IMR-90 (cell line): ENCODE measurements around the gene LIMS2. TPM values are rescaled to one million over a fixed set of nuclear protein-coding genes. Genes with fewer than 3 reads are reported as not detected.

Experiments
- ATAC-seq: fragments of 200-7000 bp; cut with Tn5 transposase; 2 replicates; pipeline ENCODE4 v1.9.1; 2020; ENCODE audit warnings: low read depth, mild to moderate bottlenecking, moderate library complexity
- BruUV-seq: library from RNA; stranded (reverse); fragments of 400-500 nt; replicated peaks from 2 replicates; lab custom pipeline; 2021; lab: Mats Ljungman, UMichigan
- CTCF ChIA-PET: fragments of 300-600 bp; formaldehyde crosslinking; extraction: SDS; loops from one replicate; lab custom pipeline; 2021; ENCODE audit warnings: antibody characterized with exemption; lab: Yijun Ruan, JAX
- POLR2A ChIA-PET: fragments of 300-600 bp; sonication (Branson Sonifier 250); formaldehyde crosslinking; loops from one replicate; lab custom pipeline; 2022; ENCODE audit warnings: antibody characterized with exemption; ENCODE audit not compliant: unreplicated experiment; lab: Charles Lee
- DNase-seq: peaks from one replicate; pipeline ENCODE4 v3.0.0; 2013
- H2AFZ ChIP-seq: replicated peaks from 2 replicates; pipeline ENCODE3; 2013; ENCODE audit warnings: low read length, mild to moderate bottlenecking; ENCODE audit not compliant: poor library complexity
- H2AK5ac ChIP-seq: 2 replicates; pipeline ENCODE4 v1.6.1; 2013; ENCODE audit warnings: low read depth, low read length, inconsistent platforms
- H2AK9ac ChIP-seq: replicated peaks from 2 replicates; pipeline ENCODE3; 2013; ENCODE audit warnings: mild to moderate bottlenecking, low read depth, low read length, moderate library complexity; ENCODE audit not compliant: poor library complexity
- H2BK120ac ChIP-seq: 2 replicates; pipeline ENCODE4 v1.6.1; 2013; ENCODE audit warnings: low read depth, low read length, inconsistent platforms
- H2BK15ac ChIP-seq: 3 replicates; pipeline ENCODE4 v1.6.1; 2013; ENCODE audit warnings: low read depth, low read length, inconsistent platforms
- H2BK20ac ChIP-seq: 2 replicates; pipeline ENCODE4 v1.6.1; 2013; ENCODE audit warnings: low read depth, mild to moderate bottlenecking, inconsistent platforms, low read length, moderate library complexity
- H2BK5ac ChIP-seq: 2 replicates; pipeline ENCODE4 v1.6.1; 2013; ENCODE audit warnings: mild to moderate bottlenecking, low read depth, low read length, inconsistent platforms; ENCODE audit not compliant: poor library complexity, severe bottlenecking
- H3K14ac ChIP-seq: replicated peaks from 2 replicates; pipeline ENCODE4 v1.6.1; 2013; ENCODE audit warnings: low read depth, low read length, inconsistent platforms
- H3K18ac ChIP-seq: 2 replicates; pipeline ENCODE4 v1.6.1; 2013; ENCODE audit warnings: low read depth, low read length, control low read depth
- H3K23ac ChIP-seq: 2 replicates; pipeline ENCODE4 v1.6.1; 2013; ENCODE audit warnings: low read depth, low read length, inconsistent platforms
- H3K27ac ChIP-seq: 2 replicates; pipeline ENCODE4 v1.5.1; 2013; ENCODE audit warnings: mild to moderate bottlenecking, control low read depth, low read length; ENCODE audit not compliant: insufficient read depth
- H3K27me3 ChIP-seq: 2 replicates; pipeline ENCODE4 v1.6.1; 2013; ENCODE audit warnings: low read length; ENCODE audit not compliant: control insufficient read depth, insufficient read depth
- H3K36me3 ChIP-seq: 2 replicates; pipeline ENCODE4 v1.6.1; 2013; ENCODE audit warnings: low read length, mixed read lengths; ENCODE audit not compliant: control insufficient read depth, insufficient read depth
- H3K4ac ChIP-seq: 2 replicates; pipeline ENCODE4 v1.6.1; 2013; ENCODE audit warnings: low read depth, low read length, inconsistent platforms
- H3K4me1 ChIP-seq: 2 replicates; pipeline ENCODE4 v1.6.1; 2013; ENCODE audit warnings: low read length, mixed read lengths; ENCODE audit not compliant: control insufficient read depth, insufficient read depth
- H3K4me2 ChIP-seq: 2 replicates; pipeline ENCODE4 v1.6.1; 2013; ENCODE audit warnings: low read depth, mild to moderate bottlenecking, control low read depth, low read length, moderate library complexity
- H3K4me3 ChIP-seq: 2 replicates; pipeline ENCODE4 v1.5.1; 2013; ENCODE audit warnings: low read depth, mild to moderate bottlenecking, control low read depth, low read length, moderate library complexity; ENCODE audit not compliant: insufficient read depth
- H3K56ac ChIP-seq: 2 replicates; pipeline ENCODE4 v1.6.1; 2013; ENCODE audit warnings: low read length, inconsistent platforms; ENCODE audit not compliant: insufficient read depth; ENCODE audit errors: extremely low read depth
- H3K79me1 ChIP-seq, 2 experiments: 2 replicates each; pipeline ENCODE4 v1.6.1; 2013; ENCODE audit warnings: low read length in 2 of 2, inconsistent platforms in 1 of 2, low read depth in 1 of 2
- H3K9ac ChIP-seq: 2 replicates; pipeline ENCODE4 v1.6.1; 2013; ENCODE audit warnings: low read depth, low read length, control low read depth
- H3K9me1 ChIP-seq: 2 replicates; pipeline ENCODE4 v1.6.1; 2013; ENCODE audit warnings: low read length, inconsistent platforms; ENCODE audit not compliant: insufficient read depth
- H3K9me3 ChIP-seq: 2 replicates; pipeline ENCODE4 v1.6.1; 2013; ENCODE audit warnings: low read length; ENCODE audit not compliant: control insufficient read depth, insufficient read depth
- H4K20me1 ChIP-seq: 2 replicates; pipeline ENCODE4 v1.6.1; 2013; ENCODE audit warnings: low read length, inconsistent platforms; ENCODE audit not compliant: insufficient read depth
- H4K5ac ChIP-seq: 2 replicates; pipeline ENCODE4 v1.6.1; 2013; ENCODE audit warnings: mild to moderate bottlenecking, low read depth, low read length, control low read depth
- H4K8ac ChIP-seq, 2 experiments: 2 replicates each; pipeline ENCODE4 v1.6.1; 2013; ENCODE audit warnings: low read depth in 2 of 2, low read length in 2 of 2, control low read depth in 1 of 2, inconsistent platforms in 1 of 2
- H4K91ac ChIP-seq: 2 replicates; pipeline ENCODE4 v1.6.1; 2013; ENCODE audit warnings: low read depth, low read length, inconsistent platforms; ENCODE audit not compliant: insufficient read depth
- BHLHE40 ChIP-seq: fragments of 150-350 bp; IDR thresholded peaks from 2 replicates; pipeline ENCODE4 v1.6.1; 2016; ENCODE audit warnings: mild to moderate bottlenecking, low read depth, low read length
- FOS ChIP-seq: fragments of 150-350 bp; IDR thresholded peaks from 2 replicates; pipeline ENCODE4 v1.6.1; 2016; ENCODE audit warnings: low read depth, low read length
- MAZ ChIP-seq: IDR thresholded peaks from 2 replicates; pipeline ENCODE4 v1.6.1; 2012; ENCODE audit warnings: low read depth, mild to moderate bottlenecking, low read length, improper control_type of control experiment, moderate library complexity, borderline replicate concordance
- NFE2L2 ChIP-seq: fragments of 150-350 bp; IDR thresholded peaks from 2 replicates; pipeline ENCODE4 v1.6.1; 2016; ENCODE audit warnings: low read depth, mild to moderate bottlenecking, low read length
- POLR2A ChIP-seq: IDR thresholded peaks from 2 replicates; pipeline ENCODE4 v1.6.1; 2012; ENCODE audit warnings: mild to moderate bottlenecking, low read depth, low read length
- RAD21 ChIP-seq: IDR thresholded peaks from 2 replicates; pipeline ENCODE4 v1.6.1; 2012; ENCODE audit warnings: low read length, improper control_type of control experiment
- RCOR1 ChIP-seq: IDR thresholded peaks from 2 replicates; pipeline ENCODE4 v1.6.1; 2012; ENCODE audit warnings: mild to moderate bottlenecking, low read length, improper control_type of control experiment; ENCODE audit not compliant: insufficient replicate concordance
- SMC3 ChIP-seq: fragments of 150-350 bp; IDR thresholded peaks from 2 replicates; pipeline ENCODE4 v1.6.1; 2016; ENCODE audit warnings: low read depth, mild to moderate bottlenecking, antibody characterized with exemption, low read length, moderate library complexity
- WGBS, 2 experiments: methylation state at CpG; one replicate each; pipeline versions ENCODE4 v1.1.5 to v1.1.7; 2013; ENCODE audit warnings: missing lambda C conversion rate in 2 of 2; ENCODE audit not compliant: insufficient read length in 1 of 2; ENCODE audit errors: extremely low coverage in 2 of 2; 5-methylcytosine and 5-hydroxymethylcytosine counted together
- dilution Hi-C: fragments of 300-500 bp; cut with HindIII; formaldehyde crosslinking; loops from one replicate; pipeline ENCODE4 v1.14.3; 2018; ENCODE audit warnings: low sequenced_read_pairs; ENCODE audit not compliant: unreplicated experiment
- in situ Hi-C: fragments of 300-500 bp; cut with MboI; formaldehyde crosslinking; loops from 3 replicates; pipeline ENCODE4 v1.14.3; 2019; ENCODE audit warnings: low sequenced_read_pairs, inconsistent platforms, mixed read lengths
- intact Hi-C: fragments of 100-400 bp; cut with micrococcal nuclease; formaldehyde crosslinking; loops from 2 replicates; pipeline ENCODE4 v1.10.0; 2022
- polyA plus RNA-seq, 3 experiments: library from polyadenylated mRNA; depleted of rRNA; stranded (reverse); fragments of >200 nt; gene quantifications; 2 replicates each; pipeline ENCODE4 v1.2.3, GENCODE V29; 2012; ENCODE audit warnings: low replicate concordance in 1 of 3
- total RNA-seq: library from RNA; depleted of rRNA; stranded (reverse); fragments of >200 nt; gene quantifications from 2 replicates; pipeline ENCODE4 v1.2.3, GENCODE V29; 2012
- TF ChIP-seq, protein P1 (sequence below): fragments of 150-350 bp; IDR thresholded peaks from 2 replicates; pipeline ENCODE4 v1.6.1; 2016; ENCODE audit warnings: low read depth, mild to moderate bottlenecking, low read length, moderate library complexity, borderline replicate concordance
- TF ChIP-seq, protein P2 (sequence below): conservative IDR thresholded peaks from 2 replicates; pipeline ENCODE4 v1.5.1; 2012; ENCODE audit warnings: mild to moderate bottlenecking, low read depth, low read length, improper control_type of control experiment
- TF ChIP-seq, protein P3 (sequence below): fragments of 150-350 bp; IDR thresholded peaks from 2 replicates; pipeline ENCODE4 v1.6.1; 2017; ENCODE audit warnings: mild to moderate bottlenecking, antibody characterized with exemption, low read length, low read depth

Gene LIMS2
- total and polyA plus RNA-seq, 2 of the 4 experiments (the other 2 are of a cell fraction), result 1.3 to 18.8 TPM

DNA sequence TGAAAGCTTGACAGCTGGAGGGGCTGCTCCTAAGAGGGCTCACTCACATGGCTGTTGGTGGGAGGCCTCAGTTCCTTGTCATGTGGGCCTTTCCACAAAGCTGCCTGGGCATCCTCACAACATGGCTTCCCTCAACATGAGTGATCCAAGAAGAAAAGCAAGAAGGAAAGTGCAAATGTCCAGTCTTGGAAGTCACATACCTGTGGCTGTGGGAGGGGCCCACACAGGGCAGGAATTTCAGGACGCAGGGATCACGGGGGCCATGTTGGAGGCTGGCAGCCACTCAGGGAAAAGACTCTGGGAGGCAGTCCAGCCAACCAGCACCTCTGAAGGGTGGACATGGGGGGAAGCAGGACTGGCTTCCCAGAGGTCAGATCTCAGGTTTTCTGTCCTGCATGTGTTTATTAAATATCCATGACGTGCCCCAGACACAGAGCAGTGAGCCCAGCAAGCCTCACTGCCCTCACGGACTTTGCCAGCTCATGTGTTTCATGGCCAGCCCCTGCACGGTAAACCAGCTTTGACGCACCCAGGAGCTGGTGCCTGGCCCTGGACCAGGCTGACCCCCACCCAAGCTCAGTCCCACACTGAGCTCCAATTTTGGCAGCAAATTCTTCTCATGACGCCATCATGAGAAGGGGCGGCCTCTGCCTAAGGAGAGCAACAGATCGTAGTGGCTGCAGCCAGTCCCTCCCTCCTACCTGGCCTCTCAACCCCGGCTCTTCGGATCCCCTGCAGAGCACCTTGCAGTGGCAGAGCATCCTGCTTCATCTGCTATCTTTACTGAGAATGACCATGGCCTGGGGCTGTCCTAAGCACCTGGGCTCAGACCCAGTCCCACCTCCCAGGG, 64.0 kb downstream of the LIMS2 start:
- ATAC-seq, result no peak
- no peak overlapping the region for H2BK5ac ChIP-seq
- POLR2A ChIA-PET, result no interaction called here

More for the DNA sequence above, 64.0 kb downstream of the LIMS2 start:
- H2BK15ac ChIP-seq, result no peak overlapping the region
- H3K9me1 ChIP-seq, result no peaks in the 10 kb centered on the region; the same call in 1 of the 2 replicates
- H3K4me1 ChIP-seq, result no peaks in the 10 kb centered on the region
- intact Hi-C loops (no loop called here), in situ Hi-C loops (no loop called here), dilution Hi-C loops (no loop called here)
- CTCF ChIA-PET, result interaction anchor here (0.7 kb wide), 1 partner anchor 18 kb away, joined by 3 read pairs; no protein-coding TSS in a partner anchor
- H2AK9ac ChIP-seq, result no peak overlapping the region
- no peak overlapping the region for H3K4me2 ChIP-seq
- H3K4me3 ChIP-seq, result no peak overlapping the region
- H3K27me3 ChIP-seq, result peaks cover 20% of the 10 kb centered on the region
- peak overlapping the region; percentile 45 for H2AFZ ChIP-seq
- TF ChIP-seq, protein P1, sequence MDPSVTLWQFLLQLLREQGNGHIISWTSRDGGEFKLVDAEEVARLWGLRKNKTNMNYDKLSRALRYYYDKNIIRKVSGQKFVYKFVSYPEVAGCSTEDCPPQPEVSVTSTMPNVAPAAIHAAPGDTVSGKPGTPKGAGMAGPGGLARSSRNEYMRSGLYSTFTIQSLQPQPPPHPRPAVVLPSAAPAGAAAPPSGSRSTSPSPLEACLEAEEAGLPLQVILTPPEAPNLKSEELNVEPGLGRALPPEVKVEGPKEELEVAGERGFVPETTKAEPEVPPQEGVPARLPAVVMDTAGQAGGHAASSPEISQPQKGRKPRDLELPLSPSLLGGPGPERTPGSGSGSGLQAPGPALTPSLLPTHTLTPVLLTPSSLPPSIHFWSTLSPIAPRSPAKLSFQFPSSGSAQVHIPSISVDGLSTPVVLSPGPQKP, result no peak
- TF ChIP-seq, protein P2, sequence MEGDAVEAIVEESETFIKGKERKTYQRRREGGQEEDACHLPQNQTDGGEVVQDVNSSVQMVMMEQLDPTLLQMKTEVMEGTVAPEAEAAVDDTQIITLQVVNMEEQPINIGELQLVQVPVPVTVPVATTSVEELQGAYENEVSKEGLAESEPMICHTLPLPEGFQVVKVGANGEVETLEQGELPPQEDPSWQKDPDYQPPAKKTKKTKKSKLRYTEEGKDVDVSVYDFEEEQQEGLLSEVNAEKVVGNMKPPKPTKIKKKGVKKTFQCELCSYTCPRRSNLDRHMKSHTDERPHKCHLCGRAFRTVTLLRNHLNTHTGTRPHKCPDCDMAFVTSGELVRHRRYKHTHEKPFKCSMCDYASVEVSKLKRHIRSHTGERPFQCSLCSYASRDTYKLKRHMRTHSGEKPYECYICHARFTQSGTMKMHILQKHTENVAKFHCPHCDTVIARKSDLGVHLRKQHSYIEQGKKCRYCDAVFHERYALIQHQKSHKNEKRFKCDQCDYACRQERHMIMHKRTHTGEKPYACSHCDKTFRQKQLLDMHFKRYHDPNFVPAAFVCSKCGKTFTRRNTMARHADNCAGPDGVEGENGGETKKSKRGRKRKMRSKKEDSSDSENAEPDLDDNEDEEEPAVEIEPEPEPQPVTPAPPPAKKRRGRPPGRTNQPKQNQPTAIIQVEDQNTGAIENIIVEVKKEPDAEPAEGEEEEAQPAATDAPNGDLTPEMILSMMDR, result no peak
- TF ChIP-seq BHLHE40 (no peak), NFE2L2 (no peak), RAD21 (no peak), MAZ (no peak), RCOR1 (no peak), FOS (no peak), POLR2A (no peak), SMC3 (no peak)
- TF ChIP-seq, protein P3, sequence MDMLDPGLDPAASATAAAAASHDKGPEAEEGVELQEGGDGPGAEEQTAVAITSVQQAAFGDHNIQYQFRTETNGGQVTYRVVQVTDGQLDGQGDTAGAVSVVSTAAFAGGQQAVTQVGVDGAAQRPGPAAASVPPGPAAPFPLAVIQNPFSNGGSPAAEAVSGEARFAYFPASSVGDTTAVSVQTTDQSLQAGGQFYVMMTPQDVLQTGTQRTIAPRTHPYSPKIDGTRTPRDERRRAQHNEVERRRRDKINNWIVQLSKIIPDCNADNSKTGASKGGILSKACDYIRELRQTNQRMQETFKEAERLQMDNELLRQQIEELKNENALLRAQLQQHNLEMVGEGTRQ, result no peak
- H2AK5ac ChIP-seq, result no peak overlapping the region
- H4K8ac ChIP-seq, result no peak overlapping the region
- H2BK20ac ChIP-seq, result no peak overlapping the region
- no peak overlapping the region for H3K56ac ChIP-seq
- H3K14ac ChIP-seq, result no peak overlapping the region
- H3K9me3 ChIP-seq, result peaks cover 21% of the 10 kb centered on the region
- BruUV-seq, result no TSS peak
- H3K18ac ChIP-seq, result no peak overlapping the region
- DNase-seq, result no peak
- H3K36me3 ChIP-seq, result no peaks in the 10 kb centered on the region
- no peak overlapping the region for H3K27ac ChIP-seq
- H3K4ac ChIP-seq, result no peak overlapping the region
- no peak overlapping the region for H3K23ac ChIP-seq
- no peaks in the 10 kb centered on the region for H3K79me1 ChIP-seq
- 69% methylated on average over 3 of the region's 11 CpGs; no CpG with 5 or more reads in 1 of the 2 experiments for WGBS, 2 experiments
- H2BK120ac ChIP-seq, result no peak overlapping the region
- H4K20me1 ChIP-seq, result no peaks in the 10 kb centered on the region
- no peak overlapping the region for H3K9ac ChIP-seq
- no peak overlapping the region for H4K91ac ChIP-seq
- no peak overlapping the region for H4K5ac ChIP-seq
